Left lung (tissue), 10 donors: ENCODE results near the gene GIT2. TPM values are rescaled to one million over a fixed set of nuclear protein-coding genes. Genes with fewer than 3 reads are reported as not detected.
"Not testable (repeated sequence)": the region's sequence is repeated elsewhere in the genome, so short reads cannot be mapped to it uniquely, and the experiment has no call there.

Source experiments
- ATAC-seq: fragments of 200-7000 bp; cut with Tn5 transposase; one replicate; pipeline ENCODE4 v1.9.1; 2020; ENCODE audit warnings: moderate library complexity
- DNase-seq, 4 donors: peaks; one replicate each; pipeline ENCODE4 v3.0.0-alpha.2; 2013 to 2020
- H3K27ac ChIP-seq, 2 donors: fragments of 200-600 bp; sonication (generic) in 1 of 2; one replicate each; pipeline versions ENCODE4 v1.5.0 to v1.8.0; 2020 to 2021
- H3K27me3 ChIP-seq, 2 donors: fragments of 200-600 bp; sonication (generic) in 1 of 2; one replicate each; pipeline versions ENCODE4 v1.5.0 to v1.8.0; 2020 to 2021
- H3K36me3 ChIP-seq, 2 donors: fragments of 200-600 bp; sonication (generic) in 1 of 2; one replicate each; pipeline versions ENCODE4 v1.5.0 to v1.8.0; 2020 to 2021
- H3K4me1 ChIP-seq, 2 donors: fragments of 200-600 bp; one replicate each; pipeline ENCODE4 v1.8.0; 2021
- H3K4me3 ChIP-seq, 2 donors: fragments of 200-600 bp; sonication (generic) in 1 of 2; one replicate each; pipeline versions ENCODE4 v1.5.0 to v1.8.0; 2020 to 2021; ENCODE audit warnings: mild to moderate bottlenecking in 1 of 2
- H3K9me3 ChIP-seq, 2 donors: fragments of 200-600 bp; sonication (generic) in 1 of 2; one replicate each; pipeline versions ENCODE4 v1.5.0 to v1.8.0; 2020 to 2021
- CTCF ChIP-seq, 2 donors: fragments of 200-600 bp; sonication (generic) in 1 of 2; IDR thresholded peaks; one replicate each; pipeline versions ENCODE4 v1.5.0 to v1.8.0; 2021; ENCODE audit warnings: antibody characterized with exemption in 2 of 2
- intact Hi-C, 2 donors: fragments of 100-400 bp; cut with DNase I; formaldehyde crosslinking; loops; one replicate each; pipeline versions ENCODE4 v1.11.2 to v1.14.2; 2022
- polyA plus RNA-seq, 6 donors: library from polyadenylated mRNA; unstranded; fragments of 120-200 nt; gene quantifications; one replicate each; pipeline ENCODE4 v1.2.1, GENCODE V29; 2013; ENCODE audit not compliant: insufficient read length in 6 of 6
- total RNA-seq, 2 donors: library from RNA; stranded (reverse); fragmentation: NEBNext Ultra II Directional; extraction: Animal tissue kit (Norgen Biotek cat#: 25700); gene quantifications; one replicate each; pipeline ENCODE4 v1.2.1, GENCODE V29; 2021
- donor health status: DM: no; HTN: yes; CAD: no.
- donor health status: DM: no; HTN: no; CAD: no.

Gene GIT2
- total and polyA plus RNA-seq, 8 donors = 42.7 to 72.7 (median 56.2) TPM

- H3K27me3 ChIP-seq = no peaks in the 10 kb centered on the region
- DNase-seq = no peak
- H3K4me1 ChIP-seq = peaks cover 15 to 27% of the 10 kb centered on the region in 2 donors
- peak overlapping the region in 1 of 2 donors; percentile 87 for H3K27ac ChIP-seq
- H3K9me3 ChIP-seq = no peaks in the 10 kb centered on the region
- no peak for TF ChIP-seq CTCF (IDR thresholded peaks at IDR 0.05)
- ATAC-seq = peak; percentile 16
- intact Hi-C loops = no loop called here
- H3K4me3 ChIP-seq = peak overlapping the region; percentile 83 to 90
- peaks cover 3 to 34% of the 10 kb centered on the region in 2 donors for H3K36me3 ChIP-seq
These were observed 95.2 kb downstream of the GIT2 start for GRCh38 chr12:109900752-109901580.

- H3K27ac ChIP-seq = peak within 1 kb of the TSS; percentile 78 to 87
- H3K36me3 ChIP-seq = peaks cover 0 to 25% of the 10 kb centered on the region in 2 donors
- no peaks in the 10 kb centered on the region for H3K9me3 ChIP-seq
- ATAC-seq = peak; percentile 97
- no peak for TF ChIP-seq CTCF (IDR thresholded peaks at IDR 0.05)
- peaks cover 15 to 27% of the 10 kb centered on the region in 2 donors for H3K4me1 ChIP-seq
- peak; percentile 87 to 95 (median 92) for DNase-seq
- intact Hi-C loops = no loop called here
- H3K27me3 ChIP-seq = no peaks in the 10 kb centered on the region
- peak within 1 kb of the TSS; percentile 83 to 90 for H3K4me3 ChIP-seq
These were observed 96.1 kb downstream of the GIT2 start, which contains the start of gene TCHP for GRCh38 chr12:109899783-109900751. Gene TCHP, plus strand, starts transcription at chr12:109900274. Its CDS starts 2,753 bp downstream, at chr12:109903027.

DNA sequence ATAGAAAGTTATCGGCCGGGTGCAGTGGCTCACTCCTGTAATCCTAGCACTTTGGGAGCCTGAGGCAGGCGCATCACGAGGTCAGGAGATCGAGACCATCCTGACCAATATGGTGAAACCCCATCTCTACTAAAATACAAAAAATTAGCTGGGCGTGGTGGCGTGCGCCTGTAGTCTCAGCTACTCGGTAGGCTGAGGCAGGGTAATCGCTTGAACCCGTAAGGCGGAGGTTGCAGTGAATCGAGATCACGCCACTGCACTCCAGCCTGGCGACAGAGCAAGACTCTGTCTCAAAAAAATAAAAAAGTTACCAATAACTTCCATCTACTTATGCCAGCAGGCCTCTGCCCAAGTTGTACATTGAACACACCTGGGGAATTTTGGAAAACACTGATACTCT is 96.8 kb downstream of the GIT2 start:
- DNase-seq, intact Hi-C loops, H3K27me3 ChIP-seq, H3K9me3 ChIP-seq, ATAC-seq: not testable (repeated sequence)
- Histone ChIP-seq H3K27ac (peak overlapping the region; percentile 78 to 87), H3K36me3 (peaks cover 0 to 17% of the 10 kb centered on the region in 2 donors), H3K4me3 (peak overlapping the region in 1 of 2 donors; percentile 90), H3K4me1 (peaks cover 15 to 27% of the 10 kb centered on the region in 2 donors)

DNA sequence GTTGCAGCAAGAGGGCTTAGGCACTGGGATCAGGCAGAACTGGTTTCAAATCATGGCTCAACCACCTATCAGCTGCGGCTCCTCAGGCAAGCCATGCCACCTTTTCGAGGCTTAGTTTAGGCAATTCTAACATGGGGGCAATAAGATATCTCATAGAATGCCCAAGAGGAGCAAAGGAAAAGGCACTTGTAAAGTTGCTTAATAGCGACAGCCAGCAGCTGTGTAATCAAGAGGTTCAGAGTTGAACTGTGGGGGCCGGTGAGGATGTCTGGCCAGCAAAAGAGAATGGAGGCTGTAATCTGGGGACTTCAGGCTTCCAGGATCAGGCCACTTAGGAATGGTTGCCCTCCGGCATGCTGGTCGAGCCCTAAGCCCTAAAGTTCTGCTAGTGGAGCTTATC is 99.1 kb downstream of the GIT2 start:
- Histone ChIP-seq H3K4me1 (peaks cover 15 to 24% of the 10 kb centered on the region in 2 donors), H3K27ac (no peak overlapping the region), H3K36me3 (no peaks in the 10 kb centered on the region), H3K4me3 (no peak overlapping the region), H3K27me3 (no peaks in the 10 kb centered on the region), H3K9me3 (no peaks in the 10 kb centered on the region)
- ATAC-seq = no peak
- intact Hi-C loops = no loop called here
- DNase-seq = no peak
- TF ChIP-seq CTCF (IDR thresholded peaks at IDR 0.05) = no peak

DNA sequence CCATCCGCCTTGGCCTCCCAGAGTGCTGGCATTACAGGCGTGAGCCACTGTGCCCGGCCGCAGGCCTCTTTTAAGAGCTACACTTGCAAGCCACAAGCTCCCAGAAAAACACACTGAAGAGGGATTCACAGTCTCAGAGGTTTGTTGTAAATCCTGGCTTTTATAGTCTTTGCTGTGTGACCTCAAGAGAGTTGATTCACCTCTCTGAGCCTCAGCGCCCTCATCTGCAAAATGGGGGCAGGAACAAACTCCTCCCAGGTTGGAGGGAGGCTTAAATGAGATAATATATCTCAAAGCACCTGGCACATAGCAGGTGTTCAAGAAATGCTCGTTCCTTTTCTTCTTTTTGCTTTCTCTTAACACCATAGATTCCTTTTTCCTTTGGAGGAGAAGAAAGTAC is 100.0 kb downstream of the GIT2 start:
- ATAC-seq = no peak
- H3K9me3 ChIP-seq = no peaks in the 10 kb centered on the region
- TF ChIP-seq CTCF (IDR thresholded peaks at IDR 0.05) = no peak
- no peaks in the 10 kb centered on the region for H3K36me3 ChIP-seq
- no peak for DNase-seq
- no peak overlapping the region for H3K4me3 ChIP-seq
- no peaks in the 10 kb centered on the region for H3K27me3 ChIP-seq
- intact Hi-C loops = no loop called here
- H3K4me1 ChIP-seq = peaks cover 8 to 15% of the 10 kb centered on the region in 2 donors
- H3K27ac ChIP-seq = no peak overlapping the region
